ENCODE data around the gene TRIM47. TPM values are rescaled to one million over a fixed set of nuclear protein-coding genes. Genes with fewer than 3 reads are reported as not detected.

TRIM47 gene
- total RNA-seq = 10 to 100 TPM in 5 of 6 experiments, 1 to 10 TPM in 1; 9.1 to 27.0 (median 21.5) TPM
- long read RNA-seq = 0 reads

GRCh38 chr17:75878174-75878998 is at the start of gene TRIM47:
Gene TRIM47, minus strand, starts transcription at chr17:75878581. Its CDS starts 33 bp downstream, at chr17:75878548.
- peaks cover 0 to 27% (median 8%) of the 10 kb centered on the region in 4 donors for H3K4me1 ChIP-seq
- 0% methylated on average over 11 of the region's 87 CpGs for WGBS (ENCODE audit: insufficient coverage, low coverage, low lambda C conversion rate, missing lambda C conversion rate)

GRCh38 chr17:75927286-75927922 is 49.0 kb upstream of the TRIM47 start:
- no CpG with 5 or more reads among the region's 6 CpGs for WGBS (ENCODE audit: insufficient coverage, low coverage, low lambda C conversion rate, missing lambda C conversion rate)
- Histone ChIP-seq H3K9me3 (no peaks in the 10 kb centered on the region), H3K4me3 (no peak overlapping the region), H3K27ac (no peak overlapping the region), H3K4me1 (peaks cover 0 to 5% (median 4%) of the 10 kb centered on the region in 4 donors), H3K27me3 (no peaks in the 10 kb centered on the region), H3K36me3 (no peaks in the 10 kb centered on the region)
- DNase-seq (no peak), ATAC-seq (peak in 3 of 4 donors; percentile 35 to 45 (median 40))
- TF ChIP-seq CTCF (IDR thresholded peaks at IDR 0.05) (peak in 3 of 4 donors; percentile 19 to 34 (median 20)), POLR2A (IDR thresholded peaks at IDR 0.05) (no peak)
- intact Hi-C loops (cut with DNase I) = no loop called here

More at GRCh38 chr17:75878174-75878998, at the start of gene TRIM47:
- H3K9me3 ChIP-seq = no peaks in the 10 kb centered on the region
- DNase-seq (peak; percentile 79 to 83 (median 81)), ATAC-seq (peak; percentile 44 to 69 (median 60))
- TF ChIP-seq CTCF (IDR thresholded peaks at IDR 0.05) (no peak), POLR2A (IDR thresholded peaks at IDR 0.05) (peak; percentile 73)
- H3K27ac ChIP-seq = peak within 1 kb of the TSS; percentile 67 to 89 (median 76)
- peaks cover 0 to 7% (median 0%) of the 10 kb centered on the region in 4 donors for H3K36me3 ChIP-seq
- no peaks in the 10 kb centered on the region for H3K27me3 ChIP-seq
- intact Hi-C loops (cut with DNase I) = no loop called here
- H3K4me3 ChIP-seq = peak within 1 kb of the TSS; percentile 61 to 70 (median 66)

GRCh38 chr17:75926456-75926855 is 48.1 kb upstream of the TRIM47 start:
- Histone ChIP-seq H3K4me3 (no peak overlapping the region), H3K36me3 (no peaks in the 10 kb centered on the region), H3K4me1 (peaks cover 0 to 12% (median 10%) of the 10 kb centered on the region in 4 donors), H3K27me3 (no peaks in the 10 kb centered on the region), H3K27ac (no peak overlapping the region), H3K9me3 (no peaks in the 10 kb centered on the region)
- WGBS (ENCODE audit: insufficient coverage, low coverage, low lambda C conversion rate, missing lambda C conversion rate) = 90% methylated on average over 4 of the region's 4 CpGs
- intact Hi-C loops (cut with DNase I) = no loop called here
- no peak for DNase-seq
- no peak for TF ChIP-seq CTCF (IDR thresholded peaks at IDR 0.05)
- no peak for TF ChIP-seq POLR2A (IDR thresholded peaks at IDR 0.05)
- ATAC-seq = no peak

GRCh38 chr17:75925912-75926311 is 47.5 kb upstream of the TRIM47 start:
- intact Hi-C loops (cut with DNase I) = no loop called here
- ATAC-seq (no peak), DNase-seq (peak in 1 of 3 donors; percentile 27)
- WGBS (ENCODE audit: insufficient coverage, low coverage, low lambda C conversion rate, missing lambda C conversion rate) = 100% methylated on average over 3 of the region's 15 CpGs
- Histone ChIP-seq H3K27ac (no peak overlapping the region), H3K4me3 (no peak overlapping the region), H3K9me3 (no peaks in the 10 kb centered on the region), H3K27me3 (no peaks in the 10 kb centered on the region), H3K36me3 (no peaks in the 10 kb centered on the region), H3K4me1 (peaks cover 0 to 12% (median 10%) of the 10 kb centered on the region in 4 donors)
- TF ChIP-seq POLR2A (IDR thresholded peaks at IDR 0.05) (no peak), CTCF (IDR thresholded peaks at IDR 0.05) (no peak)
